Osteoblast (primary cell): ENCODE results near the gene RAB3GAP2. TPM values are rescaled to one million over a fixed set of nuclear protein-coding genes. Genes with fewer than 3 reads are reported as not detected.
A peak's percentile ranks its signal among the peaks of the same experiment; 100 is the strongest.

ENCODE experiments used
- DNase-seq: peaks from one replicate; pipeline ENCODE4 v3.0.0; 2011; ENCODE audit warnings: low spot score, mixed read lengths; ENCODE audit not compliant: insufficient read length; ENCODE audit errors: missing footprints
- H2AFZ ChIP-seq: 2 replicates; pipeline ENCODE4 v1.6.0; 2011; ENCODE audit warnings: mild to moderate bottlenecking, low read length
- H3K27ac ChIP-seq: 2 replicates; pipeline ENCODE4 v1.5.1; 2011; ENCODE audit warnings: mild to moderate bottlenecking, low read depth, low read length, moderate library complexity
- H3K27me3 ChIP-seq: 2 replicates; pipeline ENCODE4 v1.6.0; 2012; ENCODE audit warnings: mild to moderate bottlenecking, control low read depth, inconsistent platforms, low read length, moderate library complexity; ENCODE audit not compliant: insufficient read depth
- H3K36me3 ChIP-seq: 2 replicates; pipeline ENCODE4 v1.5.1; 2011; ENCODE audit warnings: mild to moderate bottlenecking, low read length, control low read depth, moderate library complexity; ENCODE audit not compliant: insufficient read depth
- H3K4me1 ChIP-seq: 2 replicates; pipeline ENCODE4 v1.5.1; 2011; ENCODE audit warnings: mild to moderate bottlenecking, low read length, control low read depth, moderate library complexity; ENCODE audit not compliant: insufficient read depth
- H3K4me2 ChIP-seq: 2 replicates; pipeline ENCODE4 v1.6.0; 2011; ENCODE audit warnings: mild to moderate bottlenecking, low read length; ENCODE audit not compliant: insufficient read depth
- H3K4me3 ChIP-seq: fragments of 200-600 bp; sonication (generic); 3 replicates; pipeline ENCODE4 v1.5.1; 2012; ENCODE audit warnings: mild to moderate bottlenecking, low read length, inconsistent platforms; ENCODE audit not compliant: insufficient read depth
- H3K79me2 ChIP-seq: 2 replicates; pipeline ENCODE4 v1.6.0; 2012; ENCODE audit warnings: mild to moderate bottlenecking, low read length, control low read depth, inconsistent platforms; ENCODE audit not compliant: insufficient read depth
- H3K9me3 ChIP-seq: 2 replicates; pipeline ENCODE4 v1.5.1; 2011; ENCODE audit warnings: low read depth, low read length, control low read depth
- H4K20me1 ChIP-seq: 2 replicates; pipeline ENCODE4 v1.6.0; 2012; ENCODE audit warnings: mild to moderate bottlenecking, low read length, control low read depth; ENCODE audit not compliant: insufficient read depth
- total RNA-seq: library from RNA; depleted of rRNA; stranded (reverse); fragments of >200 nt; gene quantifications from 2 replicates; pipeline ENCODE4 v1.2.3, GENCODE V29; 2012
- TF ChIP-seq, protein P1 (sequence below): IDR thresholded peaks from 2 replicates; pipeline ENCODE4 v1.5.1; 2011; ENCODE audit warnings: mild to moderate bottlenecking, low read depth, low read length, moderate library complexity; ENCODE audit errors: extremely low read depth

Gene RAB3GAP2
- total RNA-seq, 1 donor: 44.2 TPM

DNA sequence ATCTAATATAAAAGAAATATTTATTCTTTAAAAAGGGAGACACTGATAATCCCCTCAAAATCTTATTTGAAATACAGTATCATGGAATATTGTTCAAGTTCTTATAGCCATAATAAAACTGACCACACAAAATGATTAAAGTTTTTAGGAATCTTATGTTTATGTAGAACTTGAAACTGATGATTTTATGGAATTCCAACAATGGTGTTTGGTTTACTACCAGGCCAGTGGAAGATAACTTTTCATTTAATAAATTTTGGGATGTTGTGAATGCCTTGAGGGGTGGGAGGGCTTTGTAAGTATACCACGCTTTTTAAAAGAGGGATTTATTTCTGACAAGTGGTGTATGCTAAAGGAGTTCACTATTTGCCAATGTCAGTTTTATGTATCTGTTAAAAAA, 87.7 kb downstream of the RAB3GAP2 start:
- no peaks in the 10 kb centered on the region for H3K9me3 ChIP-seq
- TF ChIP-seq, protein P1, sequence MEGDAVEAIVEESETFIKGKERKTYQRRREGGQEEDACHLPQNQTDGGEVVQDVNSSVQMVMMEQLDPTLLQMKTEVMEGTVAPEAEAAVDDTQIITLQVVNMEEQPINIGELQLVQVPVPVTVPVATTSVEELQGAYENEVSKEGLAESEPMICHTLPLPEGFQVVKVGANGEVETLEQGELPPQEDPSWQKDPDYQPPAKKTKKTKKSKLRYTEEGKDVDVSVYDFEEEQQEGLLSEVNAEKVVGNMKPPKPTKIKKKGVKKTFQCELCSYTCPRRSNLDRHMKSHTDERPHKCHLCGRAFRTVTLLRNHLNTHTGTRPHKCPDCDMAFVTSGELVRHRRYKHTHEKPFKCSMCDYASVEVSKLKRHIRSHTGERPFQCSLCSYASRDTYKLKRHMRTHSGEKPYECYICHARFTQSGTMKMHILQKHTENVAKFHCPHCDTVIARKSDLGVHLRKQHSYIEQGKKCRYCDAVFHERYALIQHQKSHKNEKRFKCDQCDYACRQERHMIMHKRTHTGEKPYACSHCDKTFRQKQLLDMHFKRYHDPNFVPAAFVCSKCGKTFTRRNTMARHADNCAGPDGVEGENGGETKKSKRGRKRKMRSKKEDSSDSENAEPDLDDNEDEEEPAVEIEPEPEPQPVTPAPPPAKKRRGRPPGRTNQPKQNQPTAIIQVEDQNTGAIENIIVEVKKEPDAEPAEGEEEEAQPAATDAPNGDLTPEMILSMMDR: no peak
- H2AFZ ChIP-seq: no peak overlapping the region
- H3K27ac ChIP-seq: no peak overlapping the region
- H3K79me2 ChIP-seq: peaks cover 2% of the 10 kb centered on the region
- no peaks in the 10 kb centered on the region for H3K27me3 ChIP-seq
- peaks cover 4% of the 10 kb centered on the region for H3K4me1 ChIP-seq
- peaks cover 43% of the 10 kb centered on the region for H3K36me3 ChIP-seq
- peaks cover 2% of the 10 kb centered on the region for H4K20me1 ChIP-seq
- DNase-seq: no peak
- H3K4me3 ChIP-seq: no peak overlapping the region
- no peak overlapping the region for H3K4me2 ChIP-seq

DNA sequence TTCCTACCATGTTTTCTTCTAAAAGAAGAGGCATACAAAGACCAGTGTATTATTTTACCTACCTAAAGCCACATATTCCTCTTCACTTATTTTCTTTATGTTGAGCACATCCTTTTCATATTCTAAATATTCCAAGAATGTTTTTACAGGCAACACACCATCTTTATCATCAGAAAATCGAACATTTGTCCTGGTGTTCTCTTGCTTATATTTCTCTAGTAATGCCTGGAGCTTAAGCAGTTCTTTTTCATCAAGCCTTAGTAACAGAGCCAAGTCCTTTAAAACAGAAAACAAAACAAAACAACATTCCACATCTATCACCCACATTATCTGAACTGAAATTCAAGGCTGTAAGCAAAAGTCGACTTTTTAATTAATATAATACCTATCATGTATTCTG, 89.6 kb downstream of the RAB3GAP2 start:
- H3K4me2 ChIP-seq: peak overlapping the region; percentile 13
- H3K4me3 ChIP-seq: no peak overlapping the region
- peaks cover 28% of the 10 kb centered on the region for H3K36me3 ChIP-seq
- H2AFZ ChIP-seq: no peak overlapping the region
- no peaks in the 10 kb centered on the region for H3K9me3 ChIP-seq
- TF ChIP-seq, protein P1: no peak
- H3K27me3 ChIP-seq: no peaks in the 10 kb centered on the region
- H4K20me1 ChIP-seq: peaks cover 2% of the 10 kb centered on the region
- peaks cover 14% of the 10 kb centered on the region for H3K79me2 ChIP-seq
- no peak for DNase-seq
- peaks cover 4% of the 10 kb centered on the region for H3K4me1 ChIP-seq
- H3K27ac ChIP-seq: peak overlapping the region; percentile 5

DNA sequence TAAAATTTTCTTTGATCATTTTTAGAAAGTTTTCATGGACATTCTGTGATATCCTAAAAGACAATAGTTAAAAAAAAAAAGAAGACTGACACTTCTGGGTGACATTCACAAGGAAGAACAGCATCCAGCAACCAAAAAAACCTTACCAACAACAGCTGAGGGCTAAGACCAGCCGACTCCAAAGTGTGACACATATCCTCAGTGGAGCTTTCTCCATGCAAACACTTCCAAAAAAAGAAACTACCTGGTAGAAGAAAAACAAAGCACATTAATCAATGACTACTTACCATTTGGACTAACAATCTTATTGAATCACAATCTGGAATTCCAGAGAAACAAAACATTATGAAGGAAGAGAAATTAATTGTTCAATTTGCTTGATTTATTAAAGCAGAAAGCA, 90.1 kb downstream of the RAB3GAP2 start:
- H3K36me3 ChIP-seq: peaks cover 23% of the 10 kb centered on the region
- H4K20me1 ChIP-seq: peaks cover 2% of the 10 kb centered on the region
- no peak overlapping the region for H3K4me3 ChIP-seq
- DNase-seq: no peak
- TF ChIP-seq, protein P1: no peak
- H3K9me3 ChIP-seq: no peaks in the 10 kb centered on the region
- no peaks in the 10 kb centered on the region for H3K27me3 ChIP-seq
- H2AFZ ChIP-seq: no peak overlapping the region
- H3K27ac ChIP-seq: peak overlapping the region; percentile 5
- H3K4me2 ChIP-seq: no peak overlapping the region
- H3K79me2 ChIP-seq: peaks cover 17% of the 10 kb centered on the region
- H3K4me1 ChIP-seq: peaks cover 4% of the 10 kb centered on the region

DNA sequence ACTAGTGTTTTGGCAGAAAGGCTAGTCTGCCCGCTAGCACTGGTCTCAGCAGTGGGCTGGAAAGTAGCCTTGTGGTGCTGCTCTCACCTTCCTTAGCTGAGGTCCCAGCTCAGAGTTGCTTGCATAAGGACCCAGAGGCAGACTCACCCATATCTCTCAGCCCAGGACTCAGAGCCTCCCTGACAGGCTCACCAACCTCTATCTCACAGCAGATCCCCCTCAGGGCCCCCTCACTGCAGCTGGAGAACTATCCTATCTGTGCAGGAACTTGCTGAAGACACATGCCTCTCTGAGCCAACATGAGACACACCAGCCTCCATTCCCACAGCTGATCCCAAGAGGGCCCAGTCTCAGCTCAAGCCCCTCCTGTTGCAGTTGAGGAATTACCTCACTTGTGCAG, 95.7 kb downstream of the RAB3GAP2 start:
- no peaks in the 10 kb centered on the region for H3K9me3 ChIP-seq
- DNase-seq: no peak
- no peak overlapping the region for H3K4me2 ChIP-seq
- TF ChIP-seq, protein P1: no peak
- no peak overlapping the region for H3K4me3 ChIP-seq
- no peak overlapping the region for H3K27ac ChIP-seq
- peaks cover 23% of the 10 kb centered on the region for H3K36me3 ChIP-seq
- no peaks in the 10 kb centered on the region for H3K27me3 ChIP-seq
- H2AFZ ChIP-seq: no peak overlapping the region
- no peaks in the 10 kb centered on the region for H3K4me1 ChIP-seq
- peaks cover 30% of the 10 kb centered on the region for H3K79me2 ChIP-seq
- H4K20me1 ChIP-seq: no peaks in the 10 kb centered on the region
